Loucy (cell line): ENCODE measurements around the gene PAQR7.

Source experiments
- H2AFZ ChIP-seq: fragments of 200-600 bp; sonication (generic); 2 replicates; pipeline ENCODE4 v1.6.0; 2016; ENCODE audit warnings: antibody characterized with exemption, mild to moderate bottlenecking, low read length, moderate library complexity
- H3F3A ChIP-seq: fragments of 200-600 bp; 2 replicates; pipeline ENCODE4 v1.6.0; 2016; ENCODE audit warnings: antibody characterized with exemption, low read depth, mild to moderate bottlenecking
- H3K27me3 ChIP-seq: fragments of 200-600 bp; sonication (generic); 2 replicates; pipeline ENCODE4 v1.6.1; 2014; ENCODE audit warnings: low read length, mild to moderate bottlenecking; ENCODE audit not compliant: insufficient read depth, poor library complexity, severe bottlenecking
- H3K36me3 ChIP-seq: fragments of 200-600 bp; sonication (generic); 2 replicates; pipeline ENCODE4 v1.6.1; 2016; ENCODE audit warnings: low read length; ENCODE audit not compliant: insufficient read depth
- H3K4me1 ChIP-seq: fragments of 200-600 bp; sonication (generic); 2 replicates; pipeline ENCODE4 v1.5.1; 2014; ENCODE audit warnings: low read length, mild to moderate bottlenecking; ENCODE audit not compliant: insufficient read depth, poor library complexity, severe bottlenecking
- H3K4me2 ChIP-seq: fragments of 200-600 bp; sonication (generic); 2 replicates; pipeline ENCODE4 v1.6.0; 2014; ENCODE audit warnings: antibody characterized with exemption, low read length, low read depth, mild to moderate bottlenecking; ENCODE audit not compliant: poor library complexity, severe bottlenecking
- H3K4me3 ChIP-seq: fragments of 200-600 bp; sonication (generic); 2 replicates; pipeline ENCODE4 v1.5.1; 2014; ENCODE audit warnings: low read length, mild to moderate bottlenecking, mixed read lengths; ENCODE audit not compliant: poor library complexity, severe bottlenecking
- H3K79me2 ChIP-seq: fragments of 200-600 bp; sonication (generic); 2 replicates; pipeline ENCODE4 v1.6.1; 2014; ENCODE audit warnings: low read length; ENCODE audit not compliant: insufficient read depth
- H3K9ac ChIP-seq: fragments of 200-600 bp; sonication (generic); 2 replicates; pipeline ENCODE4 v1.6.0; 2014; ENCODE audit warnings: mild to moderate bottlenecking, low read depth, low read length, moderate library complexity; ENCODE audit not compliant: poor library complexity, severe bottlenecking
- H3K9me2 ChIP-seq: fragments of 200-600 bp; sonication (generic); replicated peaks from 2 replicates; pipeline ENCODE4 v1.6.1; 2016; ENCODE audit warnings: low read depth, low read length, mixed read lengths
- H3K9me3 ChIP-seq: fragments of 200-600 bp; sonication (generic); 2 replicates; pipeline ENCODE4 v1.6.1; 2014; ENCODE audit warnings: mild to moderate bottlenecking, antibody characterized with exemption, low read length, low read depth; ENCODE audit not compliant: insufficient read depth
- H4K20me1 ChIP-seq: fragments of 200-600 bp; sonication (generic); 2 replicates; pipeline ENCODE4 v1.6.0; 2014; ENCODE audit warnings: antibody characterized with exemption, low read length, mild to moderate bottlenecking; ENCODE audit not compliant: insufficient read depth, poor library complexity, severe bottlenecking
- EZH2phosphoT487 ChIP-seq: fragments of 200-600 bp; IDR thresholded peaks from 2 replicates; pipeline ENCODE4 v1.6.1; 2018; ENCODE audit warnings: antibody characterized with exemption, mild to moderate bottlenecking, moderate library complexity, borderline replicate concordance
- TF ChIP-seq, protein P1 (sequence below): fragments of 200-600 bp; sonication (generic); conservative IDR thresholded peaks from 2 replicates; pipeline ENCODE4 v1.5.1; 2014; ENCODE audit warnings: mild to moderate bottlenecking, antibody characterized with exemption, low read length

The PAQR7 gene

GRCh38 chr1:25885602-25886001, 10.1 kb upstream of the PAQR7 start:
- H3K4me1 ChIP-seq, result no peaks in the 10 kb centered on the region
- no peaks in the 10 kb centered on the region for H3K79me2 ChIP-seq
- no peak overlapping the region for H3K9ac ChIP-seq
- no peaks in the 10 kb centered on the region for H3F3A ChIP-seq
- H3K27me3 ChIP-seq, result no peaks in the 10 kb centered on the region
- peaks cover 56% of the 10 kb centered on the region; the same call in 1 of the 2 replicates for H3K36me3 ChIP-seq
- no peak overlapping the region for H2AFZ ChIP-seq
- H3K4me3 ChIP-seq, result no peak overlapping the region
- H3K4me2 ChIP-seq, result no peak overlapping the region
- H4K20me1 ChIP-seq, result no peaks in the 10 kb centered on the region
- no peaks in the 10 kb centered on the region for H3K9me3 ChIP-seq
- TF ChIP-seq EZH2phosphoT487, result no peak
- TF ChIP-seq, protein P1, sequence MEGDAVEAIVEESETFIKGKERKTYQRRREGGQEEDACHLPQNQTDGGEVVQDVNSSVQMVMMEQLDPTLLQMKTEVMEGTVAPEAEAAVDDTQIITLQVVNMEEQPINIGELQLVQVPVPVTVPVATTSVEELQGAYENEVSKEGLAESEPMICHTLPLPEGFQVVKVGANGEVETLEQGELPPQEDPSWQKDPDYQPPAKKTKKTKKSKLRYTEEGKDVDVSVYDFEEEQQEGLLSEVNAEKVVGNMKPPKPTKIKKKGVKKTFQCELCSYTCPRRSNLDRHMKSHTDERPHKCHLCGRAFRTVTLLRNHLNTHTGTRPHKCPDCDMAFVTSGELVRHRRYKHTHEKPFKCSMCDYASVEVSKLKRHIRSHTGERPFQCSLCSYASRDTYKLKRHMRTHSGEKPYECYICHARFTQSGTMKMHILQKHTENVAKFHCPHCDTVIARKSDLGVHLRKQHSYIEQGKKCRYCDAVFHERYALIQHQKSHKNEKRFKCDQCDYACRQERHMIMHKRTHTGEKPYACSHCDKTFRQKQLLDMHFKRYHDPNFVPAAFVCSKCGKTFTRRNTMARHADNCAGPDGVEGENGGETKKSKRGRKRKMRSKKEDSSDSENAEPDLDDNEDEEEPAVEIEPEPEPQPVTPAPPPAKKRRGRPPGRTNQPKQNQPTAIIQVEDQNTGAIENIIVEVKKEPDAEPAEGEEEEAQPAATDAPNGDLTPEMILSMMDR, result no peak
- H3K9me2 ChIP-seq, result no peaks in the 10 kb centered on the region

DNA sequence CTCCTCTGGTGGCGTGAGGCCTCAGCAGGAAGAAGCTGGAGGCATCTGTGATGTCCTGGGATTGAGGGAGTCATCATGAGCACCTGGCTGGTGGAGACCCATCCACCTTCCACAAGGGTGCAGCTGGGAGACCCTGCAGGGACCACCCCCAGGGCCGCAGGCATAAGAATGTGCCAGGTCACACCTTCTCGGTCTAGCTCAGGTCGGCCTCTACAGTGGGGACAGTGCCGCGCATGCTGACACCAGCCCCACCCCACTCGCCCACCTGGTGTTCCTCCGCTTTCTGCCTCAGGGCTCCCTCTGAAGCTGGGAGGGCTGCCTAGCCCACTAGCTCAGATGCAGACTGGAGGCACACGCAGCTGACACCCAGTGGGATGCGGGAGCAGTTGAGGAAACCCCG, 5.8 kb upstream of the PAQR7 start:
- Histone ChIP-seq H3K4me1 (no peaks in the 10 kb centered on the region), H3K4me2 (no peak overlapping the region), H3F3A (no peaks in the 10 kb centered on the region), H2AFZ (no peak overlapping the region), H3K4me3 (no peak overlapping the region), H3K27me3 (no peaks in the 10 kb centered on the region), H3K9me3 (no peaks in the 10 kb centered on the region), H3K36me3 (peaks cover 17% of the 10 kb centered on the region; the same call in 1 of the 2 replicates), H3K9me2 (no peaks in the 10 kb centered on the region), H3K9ac (no peak overlapping the region), H4K20me1 (no peaks in the 10 kb centered on the region), H3K79me2 (no peaks in the 10 kb centered on the region)
- TF ChIP-seq, protein P1, result no peak
- TF ChIP-seq EZH2phosphoT487, result no peak

GRCh38 chr1:25880518-25880917, 5.0 kb upstream of the PAQR7 start:
- Histone ChIP-seq H3K9me3 (no peaks in the 10 kb centered on the region), H3K36me3 (peaks cover 9% of the 10 kb centered on the region; the same call in 1 of the 2 replicates), H3K4me2 (no peak overlapping the region), H3K4me3 (no peak overlapping the region), H3K4me1 (no peaks in the 10 kb centered on the region), H3K9ac (no peak overlapping the region), H3K79me2 (no peaks in the 10 kb centered on the region), H3K27me3 (no peaks in the 10 kb centered on the region), H3F3A (no peaks in the 10 kb centered on the region), H3K9me2 (no peaks in the 10 kb centered on the region), H2AFZ (no peak overlapping the region), H4K20me1 (no peaks in the 10 kb centered on the region)
- TF ChIP-seq, protein P1, result no peak
- TF ChIP-seq EZH2phosphoT487, result no peak
